HG03442 (cell line): Measurements from ENCODE around the gene BMPR2.
"Not testable (repeated sequence)": the region's sequence is repeated elsewhere in the genome, so short reads cannot be mapped to it uniquely, and the experiment has no call there.

ENCODE experiments used
- ATAC-seq: cut with Tn5 transposase; IDR thresholded peaks from one replicate; pipeline ENCODE4 v1.9.1; 2021; ENCODE audit warnings: mild to moderate bottlenecking, moderate library complexity; ENCODE audit not compliant: unreplicated experiment

Gene BMPR2

DNA sequence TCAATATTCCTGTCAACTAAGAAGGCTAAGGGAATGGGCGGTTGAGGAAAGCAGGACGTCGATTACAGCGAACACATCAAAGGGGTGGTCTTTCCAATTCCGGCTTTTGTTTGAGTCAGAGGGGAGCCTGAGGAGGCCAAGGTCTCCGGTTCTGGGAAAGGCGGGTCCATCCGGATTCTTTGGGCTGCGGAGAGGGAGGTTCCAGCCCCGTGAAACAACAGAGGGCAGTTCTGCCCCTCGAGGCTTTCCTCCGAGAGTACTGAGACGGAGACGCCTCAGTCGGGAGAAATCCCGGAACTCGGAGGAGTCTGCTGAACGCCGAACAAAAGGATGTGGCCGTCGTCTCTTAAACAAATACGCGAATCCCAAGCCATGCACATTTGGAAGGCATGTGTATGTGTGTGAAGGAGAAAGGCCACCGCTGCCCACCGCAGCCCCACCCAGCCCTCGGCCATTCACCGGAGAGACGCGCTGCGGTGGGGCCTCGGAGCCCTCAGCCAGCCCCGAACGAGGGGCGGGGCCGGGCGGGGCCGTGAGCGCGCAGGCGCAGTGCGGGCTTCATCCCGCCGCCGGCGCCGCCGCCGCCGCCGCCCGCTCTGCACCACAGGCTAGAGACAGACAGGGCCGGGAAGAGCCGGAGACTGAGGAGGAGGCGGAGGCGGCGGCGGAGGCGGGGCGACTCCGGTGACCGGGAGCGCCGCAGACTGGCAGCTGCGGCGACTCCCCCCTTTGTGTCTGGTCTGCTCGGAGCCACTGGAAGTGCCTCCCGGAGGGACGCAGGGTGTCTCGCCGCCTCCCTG lies at the start of gene BMPR2:
TSS of gene BMPR2 (plus strand) at position 719 of the 800 bp plus-strand sequence. CDS start 1,148 bp downstream, outside the sequence.
- peak; percentile 72 for ATAC-seq

DNA sequence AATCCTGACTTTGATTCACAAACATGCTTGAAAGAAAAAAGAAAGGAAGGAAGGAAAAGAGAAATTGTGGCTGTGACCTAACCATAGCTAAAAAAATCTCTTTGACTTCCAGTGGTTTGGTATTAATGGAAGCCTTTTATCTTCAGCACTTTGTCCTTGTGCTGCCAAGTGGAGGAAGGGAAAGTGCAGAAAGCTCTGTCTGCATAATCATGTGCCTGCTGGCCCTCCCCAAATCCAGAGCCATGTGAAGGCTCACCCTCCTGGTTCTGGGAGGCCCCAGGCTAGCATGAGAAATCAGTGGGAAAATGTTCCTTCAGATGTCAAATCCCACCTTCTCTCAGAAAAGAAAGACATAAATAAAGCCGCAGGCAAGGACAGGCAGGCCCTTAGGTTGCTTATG lies 48.3 kb upstream of the BMPR2 start:
- ATAC-seq, result no peak

DNA sequence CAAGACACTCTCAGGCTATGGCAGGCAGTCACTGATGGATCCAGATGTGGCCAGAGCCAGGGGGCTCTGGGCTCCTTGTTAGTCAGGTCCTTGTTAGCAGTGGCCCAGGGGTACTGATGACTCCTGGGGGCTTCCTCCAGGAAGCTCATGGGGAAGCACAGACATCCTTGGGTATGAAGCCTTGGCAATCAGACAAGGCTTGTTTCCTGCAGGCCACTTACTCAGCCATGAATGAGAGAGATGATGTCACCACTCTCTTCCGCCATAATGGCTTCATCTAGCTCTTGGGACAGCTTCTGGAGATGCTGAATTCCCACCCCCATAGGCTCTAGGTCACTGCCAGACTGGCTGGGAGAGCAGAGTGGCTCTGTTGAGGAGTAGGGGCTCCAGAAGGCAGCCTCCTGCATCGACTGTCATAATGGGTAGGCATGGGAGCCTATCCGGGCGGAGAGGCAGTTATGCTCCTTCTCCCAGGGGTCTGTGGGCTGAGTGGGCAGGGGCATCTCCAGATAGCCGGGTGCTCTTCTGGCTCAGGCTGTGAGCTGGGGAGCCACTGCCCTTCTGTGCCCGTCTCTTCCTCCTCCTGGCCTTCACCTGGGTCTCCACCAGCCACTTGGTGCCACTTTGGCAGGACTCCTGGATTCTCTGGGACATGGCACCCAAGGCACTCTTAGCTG lies 40.2 kb upstream of the BMPR2 start:
- ATAC-seq, result no peak

DNA sequence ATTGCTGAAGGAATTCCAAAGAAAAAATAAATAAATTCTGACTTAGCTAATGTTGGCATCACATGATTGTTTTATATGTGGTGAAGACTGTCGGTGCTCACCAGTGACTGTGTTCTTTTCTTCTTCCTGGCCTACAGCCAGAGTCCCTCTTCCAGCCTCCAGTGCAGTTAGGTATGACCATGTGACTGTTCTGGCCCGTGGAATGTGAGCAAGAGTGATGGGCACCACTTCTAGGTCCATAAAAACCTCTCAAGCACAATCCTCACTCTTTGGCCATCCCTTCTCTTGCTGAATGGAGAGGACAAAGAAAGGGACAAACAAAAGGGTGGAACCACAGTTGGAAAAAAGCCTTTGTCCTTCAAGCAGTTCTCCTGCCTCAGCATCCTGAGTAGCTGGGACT lies 39.0 kb upstream of the BMPR2 start:
- ATAC-seq, result no peak

DNA sequence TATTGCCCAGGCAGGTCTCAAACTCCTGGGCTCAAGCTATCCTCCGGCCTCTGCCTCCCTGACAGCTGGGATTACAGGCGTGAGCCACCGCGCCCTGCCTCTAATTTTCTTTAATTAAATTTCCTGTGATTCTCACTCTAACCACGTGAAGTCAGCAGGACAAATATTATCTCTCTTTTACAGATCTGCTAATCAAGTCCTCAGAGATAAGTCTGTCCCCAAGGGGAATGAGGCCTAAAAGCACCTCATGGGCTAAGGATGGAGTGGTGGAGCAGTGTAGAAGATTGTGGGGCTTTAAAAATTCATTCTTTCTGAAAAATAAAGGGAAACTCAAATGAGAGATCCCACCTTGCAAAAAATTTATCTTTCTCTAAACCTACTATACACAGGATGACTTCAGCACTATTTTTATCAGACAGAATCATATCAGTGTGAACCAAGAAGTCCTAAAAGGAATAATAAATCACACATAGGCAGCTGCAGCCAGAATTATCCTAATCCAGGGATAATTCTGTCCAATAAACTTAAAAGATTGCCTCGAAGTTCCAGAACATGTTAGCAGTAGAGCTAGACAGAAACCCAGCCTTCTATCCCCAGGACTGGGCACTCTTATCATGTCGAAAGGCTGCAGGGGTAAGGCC lies 38.3 kb upstream of the BMPR2 start:
- ATAC-seq, result no peak

DNA sequence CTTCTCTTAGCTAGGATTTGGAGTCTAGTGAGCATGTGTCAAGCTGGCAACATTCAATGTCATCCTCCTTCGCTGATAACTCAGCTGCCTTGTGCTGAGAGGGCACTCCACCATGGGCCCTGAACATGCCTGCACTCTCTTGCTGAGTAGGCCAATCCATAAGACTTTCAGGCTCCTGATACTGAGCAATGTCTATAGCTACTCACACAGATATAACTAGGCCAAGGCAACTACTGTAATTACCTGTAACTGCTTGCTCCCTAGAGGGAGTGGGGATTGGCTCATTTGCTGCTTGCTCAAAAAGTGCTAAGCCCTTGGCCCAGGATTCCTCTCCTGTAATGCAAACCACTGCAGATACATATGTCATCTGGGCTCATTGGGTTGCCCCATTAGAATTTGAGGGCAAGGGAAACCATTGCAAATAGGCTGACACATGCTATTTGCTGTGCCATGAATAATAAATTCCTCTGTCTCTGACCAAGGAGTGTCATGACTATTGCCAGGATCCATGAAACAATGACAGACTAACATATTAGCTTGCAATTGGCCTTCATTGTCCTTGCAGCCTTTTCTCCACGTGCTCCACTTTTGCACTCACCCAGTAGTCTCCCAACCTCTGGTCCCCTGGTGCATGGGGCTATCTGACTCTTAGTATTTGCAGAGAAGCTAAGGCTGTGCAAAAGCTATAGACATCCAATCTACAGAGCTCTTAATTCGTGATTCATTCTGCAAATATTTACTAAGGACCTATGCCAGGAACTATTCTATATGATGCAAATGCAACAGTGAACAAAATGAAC lies 36.9 kb upstream of the BMPR2 start:
- ATAC-seq, result no peak

DNA sequence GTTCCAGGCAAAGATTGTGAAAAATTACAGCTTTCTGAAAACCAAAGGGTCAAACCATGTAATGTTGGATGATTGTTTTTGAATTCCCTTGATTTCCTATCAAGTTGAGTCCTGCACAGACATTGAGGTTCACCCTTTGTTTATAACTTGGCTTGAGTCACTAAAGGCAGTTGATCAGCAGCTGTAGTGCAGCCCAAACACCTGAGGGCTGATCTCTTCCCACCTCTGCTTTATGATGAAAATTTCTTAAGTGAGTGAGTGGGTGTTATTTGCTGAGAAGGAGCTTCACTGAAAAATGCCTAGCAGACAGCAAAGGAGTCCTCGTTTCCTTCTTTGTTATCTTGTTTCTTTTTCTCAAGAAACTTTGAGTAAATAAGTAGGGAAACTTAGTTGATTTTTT lies 31.9 kb upstream of the BMPR2 start:
- no peak for ATAC-seq

DNA sequence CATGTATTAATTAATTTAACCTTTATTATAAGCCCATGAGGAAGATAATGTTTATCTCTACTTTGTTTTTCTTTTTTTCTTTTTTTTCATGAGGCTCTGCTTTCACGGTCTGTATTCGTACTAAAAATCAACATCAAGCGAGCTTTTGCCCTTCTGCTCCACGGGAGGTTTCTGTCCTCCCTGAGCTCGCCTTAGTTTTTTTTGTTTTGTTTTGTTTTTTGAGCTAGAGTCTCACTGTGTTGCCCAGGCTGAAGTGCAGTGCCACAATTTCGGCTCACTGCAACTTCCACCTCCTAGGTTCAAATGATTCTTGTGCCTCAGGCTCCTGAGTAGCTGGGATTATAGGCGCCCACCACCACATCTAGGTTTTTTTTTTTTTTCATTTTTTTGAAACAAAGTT lies 29.9 kb upstream of the BMPR2 start:
- ATAC-seq, result no peak

DNA sequence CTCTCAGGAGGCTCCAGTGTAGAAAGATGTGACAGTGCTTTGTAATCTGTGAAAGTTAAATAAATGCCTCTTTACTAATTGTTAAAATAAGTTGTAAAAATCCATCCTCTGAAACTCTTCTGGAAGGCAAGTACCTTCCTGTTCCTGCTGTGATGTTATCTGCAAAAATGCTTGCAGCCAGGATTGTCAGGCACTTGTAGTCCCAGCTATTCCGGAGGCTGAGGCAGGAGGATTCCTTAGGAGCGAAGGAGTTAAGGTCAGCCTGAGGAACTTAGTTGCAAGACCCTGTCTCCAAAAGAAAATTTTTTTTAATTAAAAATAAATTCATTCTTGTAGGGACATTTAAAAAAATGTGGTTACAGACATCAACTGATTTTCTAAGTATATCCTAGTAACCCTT lies 22.7 kb upstream of the BMPR2 start:
- ATAC-seq, result no peak

DNA sequence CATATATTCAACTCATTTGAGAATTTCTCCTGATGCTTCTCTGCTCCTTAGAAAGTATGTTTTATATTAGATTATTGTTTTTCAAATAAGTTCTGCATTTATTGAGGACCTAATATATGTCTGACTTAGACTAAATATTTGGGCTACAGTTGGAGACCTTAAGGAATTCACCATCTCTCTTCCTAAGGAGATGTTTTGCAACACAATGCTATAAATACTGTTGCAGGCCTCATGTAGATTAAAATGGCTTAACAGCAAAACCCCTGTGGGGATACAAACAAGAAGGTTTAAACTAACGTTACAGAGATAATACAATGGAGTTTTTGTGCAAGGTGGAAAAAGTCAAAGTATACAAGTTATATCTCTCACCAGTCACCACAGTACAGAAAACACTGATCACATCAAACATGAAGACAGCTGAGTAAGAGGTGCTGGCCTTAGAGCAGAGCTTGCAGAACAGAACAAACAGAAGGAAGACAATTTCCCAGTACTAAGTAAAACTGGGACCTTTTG lies 20.1 kb upstream of the BMPR2 start:
- no peak for ATAC-seq

DNA sequence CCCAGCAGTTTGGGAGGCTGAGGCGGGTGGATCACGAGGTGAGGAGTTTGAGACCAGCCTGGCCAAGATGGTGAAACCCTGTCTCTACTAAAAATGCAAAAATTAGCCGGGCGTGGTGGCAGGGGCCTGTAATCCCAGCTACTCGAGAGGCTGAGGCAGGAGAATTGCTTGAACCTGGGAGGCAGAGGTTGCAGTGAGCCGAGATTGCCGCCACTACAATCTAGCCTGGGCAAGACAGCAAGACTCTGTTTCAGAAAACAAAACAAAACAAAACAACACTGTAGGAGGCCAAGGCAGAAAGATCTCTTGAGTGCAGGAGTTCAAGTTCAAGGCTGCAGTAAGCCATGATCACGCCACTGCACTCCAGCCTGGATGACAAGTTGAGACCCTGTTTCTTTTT lies 17.2 kb upstream of the BMPR2 start:
- ATAC-seq, result not testable (repeated sequence)

DNA sequence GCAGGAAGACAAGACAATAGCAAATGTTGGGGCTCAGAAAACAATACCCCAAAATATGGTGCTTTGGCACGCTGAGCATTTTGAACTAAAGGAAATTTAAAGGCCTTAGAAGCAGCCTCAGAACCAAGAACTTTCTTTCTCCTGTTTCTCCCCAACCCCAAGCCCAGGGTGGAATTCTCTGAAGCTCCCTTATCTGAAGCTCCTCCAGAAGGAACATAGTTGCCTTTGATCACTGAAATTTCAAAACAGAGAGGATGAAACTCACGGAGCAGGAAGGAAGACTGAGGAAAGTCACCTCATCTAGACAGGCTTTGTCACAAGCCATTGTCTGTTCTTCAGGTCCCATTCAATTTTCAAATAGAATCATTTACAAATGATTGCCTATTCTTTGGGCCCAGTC lies 15.5 kb upstream of the BMPR2 start:
- ATAC-seq, result no peak

DNA sequence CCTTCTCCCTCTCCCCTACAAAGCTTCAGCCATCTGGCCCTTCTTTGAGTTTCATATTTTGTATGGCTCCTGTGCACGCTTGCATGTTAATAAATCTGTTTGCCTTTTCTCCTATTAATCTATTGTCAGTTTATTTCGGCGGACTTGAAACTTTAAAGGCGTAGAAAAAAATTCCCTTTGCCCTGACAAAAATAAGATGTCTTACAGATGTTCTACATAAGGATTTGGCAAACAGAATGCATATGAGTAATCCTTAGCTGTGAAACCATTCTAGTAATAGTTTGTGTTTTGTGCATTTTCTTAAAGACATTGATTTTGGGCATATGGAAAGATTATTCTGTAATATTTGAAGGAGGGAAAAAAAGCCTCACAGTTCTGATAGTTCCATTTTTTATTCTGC lies 15.0 kb upstream of the BMPR2 start:
- ATAC-seq, result no peak

DNA sequence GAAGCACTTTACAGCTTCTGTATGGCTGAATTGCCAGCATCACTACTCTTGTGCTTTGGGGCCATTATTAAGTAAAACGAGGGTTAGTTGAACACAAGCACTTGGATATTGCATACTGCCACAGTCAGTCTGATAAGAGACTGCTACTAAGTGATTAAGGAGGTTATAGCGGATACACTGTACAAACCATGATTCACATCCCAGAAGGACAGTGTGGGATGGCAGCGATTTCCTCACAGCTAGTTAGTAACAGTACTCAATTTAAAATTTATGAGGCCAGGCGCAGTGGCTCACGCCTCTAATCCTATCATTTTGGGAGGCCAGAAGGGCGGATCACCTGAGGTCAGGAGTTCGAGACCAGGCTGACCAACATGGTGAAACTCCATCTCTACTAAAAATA lies 2.6 kb upstream of the BMPR2 start:
- no peak for ATAC-seq

DNA sequence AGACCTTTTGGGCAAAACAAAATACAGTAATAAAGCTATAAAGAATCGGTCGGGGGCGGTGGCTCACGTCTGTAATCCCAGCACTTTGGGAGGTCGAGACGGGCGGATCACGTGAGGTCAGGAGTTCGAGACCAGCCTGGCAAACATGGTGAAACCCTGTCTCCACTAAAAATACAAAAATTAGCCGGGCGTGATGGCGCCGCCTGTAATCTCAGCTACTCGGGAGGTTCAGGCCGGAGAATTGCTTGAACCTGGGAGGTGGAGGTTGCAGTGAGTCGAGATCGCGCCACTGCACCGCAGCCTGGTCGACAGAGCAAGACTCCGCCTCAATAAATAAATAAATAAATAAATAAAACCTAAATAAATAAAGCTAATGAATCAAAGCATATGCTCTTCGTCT lies 1.7 kb upstream of the BMPR2 start:
- ATAC-seq, result not testable (repeated sequence)

DNA sequence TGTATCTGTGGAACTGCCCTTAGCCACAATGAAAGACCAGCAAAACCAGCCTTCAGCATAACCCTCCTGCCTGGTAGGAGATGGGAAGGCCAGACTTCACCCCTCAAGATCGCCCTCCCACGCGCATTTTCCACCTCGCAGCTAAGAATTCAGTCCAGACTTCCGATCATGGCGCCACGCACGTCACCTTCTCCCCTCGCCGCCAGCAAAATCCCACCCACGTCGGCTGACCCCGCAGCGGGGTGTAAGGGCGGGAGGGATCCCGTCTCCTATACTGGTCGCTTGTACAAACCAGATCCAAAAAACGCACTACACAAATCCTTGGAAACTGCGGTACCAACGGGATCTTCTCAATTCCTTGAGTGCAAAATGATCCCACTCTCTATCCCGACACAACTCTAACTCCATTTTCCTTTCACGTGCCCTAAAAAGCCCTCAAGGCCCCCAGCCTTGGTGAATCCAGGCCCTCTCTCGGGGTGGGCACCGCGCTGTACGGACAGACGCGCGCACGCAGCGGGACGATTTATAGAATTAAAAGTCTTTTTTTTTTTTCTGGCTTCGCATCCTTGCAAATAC lies 1.0 kb upstream of the BMPR2 start:
- ATAC-seq, result no peak

DNA sequence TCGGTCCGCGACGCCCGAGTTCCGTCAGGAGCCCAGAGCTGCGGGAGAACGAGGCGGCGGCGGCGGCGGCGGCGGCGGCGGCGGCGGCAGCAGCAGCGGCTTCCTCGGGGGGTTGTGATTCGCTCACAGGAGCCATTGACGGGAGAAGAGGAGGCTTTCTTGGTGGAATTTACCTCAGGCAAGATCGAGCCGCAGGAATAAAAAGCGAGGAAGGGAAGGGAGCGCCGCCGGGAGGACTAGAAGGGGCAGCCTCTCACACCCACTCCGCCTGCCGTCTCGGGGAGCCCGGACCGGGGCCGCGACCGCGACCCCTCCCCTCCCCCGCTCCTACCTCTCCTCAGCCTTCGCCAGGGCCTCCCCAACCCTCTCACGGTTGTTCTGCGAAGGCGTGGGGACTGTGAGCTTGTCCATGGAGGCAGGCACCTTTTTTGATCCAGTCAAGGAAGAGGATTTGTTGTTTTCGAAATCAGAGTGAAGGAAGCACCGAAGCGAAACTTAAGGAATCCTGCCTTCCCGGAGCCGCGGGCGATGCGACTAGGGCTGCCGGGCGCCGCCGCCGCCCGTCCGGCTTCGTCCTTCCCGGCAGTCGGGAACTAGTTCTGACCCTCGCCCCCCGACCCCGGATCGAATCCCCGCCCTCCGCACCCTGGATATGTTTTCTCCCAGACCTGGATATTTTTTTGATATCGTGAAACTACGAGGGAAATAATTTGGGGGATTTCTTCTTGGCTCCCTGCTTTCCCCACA lies 506 bp downstream of the BMPR2 start:
- peak; percentile 13 for ATAC-seq

DNA sequence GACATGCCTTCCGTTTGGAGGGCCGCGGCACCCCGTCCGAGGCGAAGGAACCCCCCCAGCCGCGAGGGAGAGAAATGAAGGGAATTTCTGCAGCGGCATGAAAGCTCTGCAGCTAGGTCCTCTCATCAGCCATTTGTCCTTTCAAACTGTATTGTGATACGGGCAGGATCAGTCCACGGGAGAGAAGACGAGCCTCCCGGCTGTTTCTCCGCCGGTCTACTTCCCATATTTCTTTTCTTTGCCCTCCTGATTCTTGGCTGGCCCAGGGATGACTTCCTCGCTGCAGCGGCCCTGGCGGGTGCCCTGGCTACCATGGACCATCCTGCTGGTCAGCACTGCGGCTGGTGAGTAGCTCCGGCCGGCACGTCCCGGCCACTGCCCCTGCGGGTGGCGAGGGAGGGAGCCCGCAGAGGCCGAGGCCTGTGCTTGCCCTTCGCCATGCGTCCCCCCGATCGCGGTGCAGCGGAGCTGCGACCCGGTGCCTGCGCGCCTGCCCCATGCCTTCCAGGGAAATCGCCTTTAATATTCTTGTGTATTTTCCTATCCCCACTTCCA lies 1.2 kb downstream of the BMPR2 start:
- no peak for ATAC-seq

DNA sequence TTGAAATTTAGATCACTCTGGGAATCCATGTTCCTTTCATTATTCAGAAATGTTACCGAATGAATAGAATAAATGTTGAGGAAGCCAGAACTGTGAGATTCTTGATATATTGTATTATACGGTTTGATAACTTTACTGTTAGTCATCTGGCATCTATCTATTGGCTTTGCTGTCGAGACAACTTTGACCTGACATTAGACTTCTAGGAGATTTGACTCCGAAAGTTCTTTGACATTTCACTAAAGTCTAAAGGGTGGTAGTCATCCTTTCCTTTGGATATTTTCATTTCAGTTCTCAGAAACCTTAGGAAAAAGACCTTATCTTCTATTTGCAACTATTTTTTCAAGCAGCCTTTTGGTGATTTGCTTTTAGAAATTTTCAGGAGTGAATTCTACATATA lies 1.9 kb downstream of the BMPR2 start:
- no peak for ATAC-seq
